ENCODE measurements around the gene TPCN1.

Gene TPCN1

DNA sequence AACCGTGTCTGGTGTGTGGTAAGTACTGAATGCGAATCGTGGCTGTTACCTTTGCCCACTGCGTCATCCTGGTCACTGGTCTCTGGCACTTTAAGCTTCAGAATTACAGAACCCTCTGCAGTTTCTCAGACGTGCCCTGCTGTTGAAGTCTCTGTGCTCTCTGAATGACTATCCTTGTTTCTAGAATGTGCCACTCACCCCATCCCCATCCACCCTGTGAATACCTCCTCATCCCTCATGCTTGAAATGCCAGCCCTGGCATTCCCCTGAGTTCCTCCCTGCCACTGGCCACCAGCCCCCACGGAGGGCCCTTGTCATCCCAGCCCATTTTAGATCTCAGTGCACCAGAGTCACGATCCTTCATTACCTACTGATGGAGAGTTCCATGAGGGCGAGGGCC, 21.3 kb downstream of the TPCN1 start:
- no peak for DNase-seq

- DNase-seq, result no peak
These were observed 22.8 kb downstream of the TPCN1 start for GRCh38 chr12:113244047-113244460.

GRCh38 chr12:113244478-113244958, 23.3 kb downstream of the TPCN1 start:
- no peak for DNase-seq

DNA sequence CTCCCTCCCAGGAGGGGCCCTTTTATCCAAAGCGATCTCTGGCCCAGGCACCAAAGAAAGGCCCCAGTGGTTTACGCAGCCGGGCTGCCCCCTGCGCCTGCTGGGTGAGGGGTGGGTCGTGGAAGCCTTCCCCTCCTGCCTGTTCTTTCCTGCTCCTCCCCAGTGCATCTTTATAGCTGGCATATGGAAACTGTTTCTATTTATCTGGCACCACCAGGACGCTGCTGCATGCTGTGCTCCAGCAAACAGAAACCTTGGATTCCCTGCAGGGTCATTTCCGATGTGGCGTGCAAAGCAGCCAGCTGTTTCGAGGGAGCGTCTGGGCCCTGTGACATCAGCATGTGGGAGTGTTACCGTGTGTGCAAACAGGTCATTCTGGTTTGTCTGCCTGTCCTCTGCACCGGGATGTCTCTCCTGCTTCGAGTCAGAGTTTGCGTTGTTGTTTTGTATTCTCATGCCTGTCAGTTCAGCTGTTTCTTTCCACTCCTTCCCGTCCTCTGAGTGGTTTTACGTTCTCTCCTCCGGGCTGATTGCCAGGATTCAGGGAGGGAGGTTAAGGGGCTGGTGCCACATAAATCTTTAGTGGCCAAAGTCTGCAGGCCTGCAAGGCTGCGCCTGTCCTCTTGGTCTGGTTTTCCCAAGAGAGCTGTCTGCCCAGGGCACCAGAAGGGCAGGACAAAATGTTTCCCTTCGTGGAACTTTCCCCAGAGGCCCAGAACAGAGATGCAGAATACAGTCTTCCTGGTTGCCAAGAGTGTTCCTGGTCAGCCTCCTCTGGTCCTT, 24.6 kb downstream of the TPCN1 start:
- no peak for DNase-seq

GRCh38 chr12:113246478-113247122, 25.3 kb downstream of the TPCN1 start:
- DNase-seq, result no peak

- no peak for DNase-seq
These were observed 26.1 kb downstream of the TPCN1 start for GRCh38 chr12:113247123-113248050.

DNA sequence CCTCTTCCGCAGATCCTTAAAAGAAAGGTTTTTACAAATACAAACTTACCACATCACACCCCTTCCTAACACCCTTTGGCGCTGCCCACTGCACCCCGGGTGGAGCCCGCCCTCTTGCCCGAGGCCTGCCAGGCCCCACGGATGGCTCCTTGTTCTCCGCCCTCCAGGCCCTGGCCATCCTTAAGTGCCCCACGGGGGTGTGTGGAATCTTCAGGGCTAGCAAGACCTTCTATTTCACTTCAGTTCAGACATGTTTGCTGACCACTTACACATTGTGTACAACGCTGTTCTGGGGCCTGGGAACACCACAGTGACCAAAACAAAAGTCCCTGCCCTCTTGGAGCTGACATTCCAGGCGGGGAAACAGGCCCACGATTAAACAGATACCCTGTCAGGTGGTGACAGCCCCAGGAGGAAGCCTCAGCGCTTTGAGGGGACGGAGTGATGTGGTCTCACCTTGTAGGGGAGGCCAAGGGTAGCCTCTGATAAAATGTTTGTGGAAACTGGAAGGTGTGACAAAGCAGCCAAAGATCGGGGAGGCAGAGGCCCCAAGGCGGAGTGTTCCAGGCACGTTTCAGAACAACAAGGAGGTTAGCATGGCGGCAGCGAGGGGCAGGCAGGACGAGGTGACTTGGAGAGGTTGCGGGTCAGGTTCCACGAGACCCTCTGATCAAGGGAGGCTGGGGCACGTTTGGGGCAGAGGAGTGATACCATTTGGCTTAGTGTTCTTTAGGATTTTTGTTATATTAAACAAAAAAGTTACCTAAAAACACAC, 27.0 kb downstream of the TPCN1 start:
- no peak for DNase-seq

- DNase-seq, result no peak
These were observed 27.7 kb downstream of the TPCN1 start for GRCh38 chr12:113248842-113249435.

GRCh38 chr12:113249546-113249945, 28.3 kb downstream of the TPCN1 start:
- no peak for DNase-seq

DNA sequence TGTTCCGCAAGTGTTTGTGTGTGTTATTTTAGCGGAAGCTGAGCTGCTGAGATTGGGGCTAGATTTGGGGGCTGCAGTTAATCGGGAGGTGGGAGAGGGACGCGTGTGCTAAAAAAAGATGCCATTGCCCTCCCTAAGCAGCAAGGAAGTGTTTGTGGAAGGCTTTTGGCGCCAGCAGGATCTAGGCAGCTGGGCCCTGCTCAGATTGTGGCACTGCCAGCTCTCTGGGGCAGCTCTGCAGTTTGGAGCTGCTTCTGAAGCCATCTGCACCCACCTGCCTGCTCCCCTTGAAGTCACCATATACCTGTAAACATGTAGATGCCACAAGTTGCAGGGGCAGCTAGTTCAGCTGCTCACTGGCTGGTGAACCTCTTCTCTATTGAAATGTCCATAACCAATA, 28.8 kb downstream of the TPCN1 start:
- no peak for DNase-seq

DNA sequence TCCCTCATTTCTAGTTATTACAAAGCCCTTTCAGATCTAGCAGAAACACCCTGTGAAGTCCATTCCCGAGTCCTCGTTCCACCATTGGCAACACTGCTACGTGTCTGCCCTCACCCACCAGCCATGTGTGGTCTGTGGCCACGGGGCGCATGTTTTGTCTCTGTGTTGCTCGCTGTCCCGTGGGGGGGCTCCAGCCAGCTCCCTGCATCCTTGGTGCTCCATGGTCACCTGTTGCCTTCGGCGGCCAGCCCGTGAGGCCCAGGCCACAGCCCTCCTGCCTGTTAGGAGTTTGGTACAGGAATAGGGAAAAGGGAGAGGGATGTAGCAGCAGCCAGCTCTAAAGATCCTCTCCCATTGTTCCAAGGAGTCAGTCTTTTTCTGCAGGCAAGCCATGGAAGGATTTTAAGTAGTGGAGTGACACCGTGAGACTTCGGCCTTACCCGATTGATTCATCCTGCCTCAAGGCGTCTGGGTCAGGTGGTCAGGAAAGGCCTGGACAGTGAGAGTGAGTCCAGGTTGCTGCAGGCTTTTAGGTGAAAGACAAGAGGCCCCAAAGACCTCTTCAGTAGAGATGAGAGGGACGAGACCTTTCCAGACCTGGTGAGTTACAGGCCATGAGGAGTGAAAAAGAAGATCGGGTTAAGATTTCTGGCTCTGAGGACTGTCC, 30.3 kb downstream of the TPCN1 start:
- no peak for DNase-seq

DNA sequence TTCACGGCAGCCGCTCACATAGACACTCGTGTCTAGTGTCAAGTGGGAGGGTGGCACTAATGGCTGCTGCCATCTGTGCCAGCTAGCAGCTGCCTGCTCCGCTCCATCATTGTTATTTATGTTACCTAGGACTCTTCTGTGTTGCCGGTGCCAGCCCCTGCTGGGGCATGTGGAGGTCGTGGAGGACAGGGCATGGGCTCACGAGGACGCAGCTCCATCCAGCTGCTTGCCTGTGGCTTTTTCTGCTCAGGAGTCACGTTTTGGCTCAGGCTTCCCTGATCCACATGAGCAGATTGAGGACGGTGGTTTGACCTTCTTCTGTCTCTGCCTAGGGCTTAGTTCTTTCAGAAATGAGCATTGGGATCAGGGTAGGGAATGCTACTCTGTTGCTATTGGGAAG, 31.2 kb downstream of the TPCN1 start:
- no peak for DNase-seq

DNA sequence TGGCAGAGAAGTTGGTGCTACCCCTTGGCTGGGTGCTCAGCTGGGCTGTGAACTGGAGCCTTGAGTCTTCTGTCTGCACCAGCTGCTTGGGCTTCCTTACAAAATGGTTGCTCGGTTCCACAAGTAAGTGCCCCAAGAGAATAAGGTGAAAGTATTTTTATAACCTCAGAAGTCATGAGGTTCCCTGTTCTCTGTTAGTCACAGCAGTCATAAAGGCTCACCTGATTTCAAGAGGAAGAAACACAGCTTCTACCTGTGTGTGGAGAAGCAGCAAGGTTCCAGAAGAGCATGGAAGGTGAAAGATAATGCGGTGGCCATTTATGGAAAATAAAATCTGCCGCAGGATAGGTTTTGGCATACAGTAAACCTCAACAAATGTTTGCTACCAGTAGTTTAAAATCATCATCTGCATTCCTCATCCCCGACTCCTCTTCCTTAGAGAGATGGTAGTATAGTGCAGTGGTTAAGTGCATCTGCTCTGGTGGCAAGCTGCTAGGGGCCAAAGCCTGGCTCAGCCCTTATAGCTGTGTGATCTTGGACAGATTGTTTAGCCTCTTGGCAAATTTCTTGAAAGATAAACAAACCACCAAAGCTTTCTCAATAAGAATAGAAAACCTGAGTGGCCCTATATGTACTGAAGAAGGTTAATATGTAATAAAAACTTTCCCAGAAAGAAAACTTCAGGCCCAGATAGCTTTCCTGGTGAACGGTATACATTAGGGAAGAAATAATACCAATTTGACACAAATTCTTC, 32.4 kb downstream of the TPCN1 start:
- no peak for DNase-seq

GRCh38 chr12:113254298-113254697, 33.0 kb downstream of the TPCN1 start:
- no peak for DNase-seq

DNA sequence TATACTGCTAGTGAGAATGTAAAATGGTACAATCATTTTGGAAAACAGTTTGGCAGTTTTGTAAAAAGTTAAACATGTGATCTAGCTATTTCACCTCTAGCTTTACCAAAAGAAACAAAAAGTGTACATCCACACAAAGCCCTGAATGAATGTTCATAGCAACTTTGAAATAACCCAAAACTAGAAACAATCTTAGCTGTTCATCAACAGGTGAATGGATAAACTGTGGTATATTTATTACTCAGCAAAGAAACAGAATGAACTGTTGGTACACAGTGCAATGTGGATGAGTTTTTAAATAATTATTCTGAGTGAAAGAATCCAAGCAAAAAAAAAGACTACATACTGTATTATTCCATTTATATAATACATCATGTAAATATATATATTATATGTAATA, 36.3 kb downstream of the TPCN1 start:
- no peak for DNase-seq

DNA sequence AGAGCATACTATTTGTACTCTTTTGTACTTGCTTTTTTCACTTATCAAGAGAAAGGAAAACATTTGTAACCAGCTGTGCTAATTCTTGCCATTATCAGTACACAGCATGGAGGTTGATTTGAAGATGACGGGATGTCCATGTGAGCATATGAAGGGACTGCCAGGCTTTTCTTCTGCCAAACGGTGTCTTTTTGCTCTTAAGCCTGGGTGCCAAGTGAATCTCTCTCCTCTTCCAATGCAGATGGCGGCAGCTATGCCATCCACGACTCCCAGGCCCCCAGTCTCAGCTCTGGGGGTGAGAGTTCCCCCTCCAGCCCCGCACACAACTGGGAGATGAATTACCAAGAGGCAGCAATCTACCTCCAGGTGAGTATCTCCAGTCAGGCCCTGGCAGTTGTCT, 38.9 kb downstream of the TPCN1 start:
- DNase-seq, result no peak

DNA sequence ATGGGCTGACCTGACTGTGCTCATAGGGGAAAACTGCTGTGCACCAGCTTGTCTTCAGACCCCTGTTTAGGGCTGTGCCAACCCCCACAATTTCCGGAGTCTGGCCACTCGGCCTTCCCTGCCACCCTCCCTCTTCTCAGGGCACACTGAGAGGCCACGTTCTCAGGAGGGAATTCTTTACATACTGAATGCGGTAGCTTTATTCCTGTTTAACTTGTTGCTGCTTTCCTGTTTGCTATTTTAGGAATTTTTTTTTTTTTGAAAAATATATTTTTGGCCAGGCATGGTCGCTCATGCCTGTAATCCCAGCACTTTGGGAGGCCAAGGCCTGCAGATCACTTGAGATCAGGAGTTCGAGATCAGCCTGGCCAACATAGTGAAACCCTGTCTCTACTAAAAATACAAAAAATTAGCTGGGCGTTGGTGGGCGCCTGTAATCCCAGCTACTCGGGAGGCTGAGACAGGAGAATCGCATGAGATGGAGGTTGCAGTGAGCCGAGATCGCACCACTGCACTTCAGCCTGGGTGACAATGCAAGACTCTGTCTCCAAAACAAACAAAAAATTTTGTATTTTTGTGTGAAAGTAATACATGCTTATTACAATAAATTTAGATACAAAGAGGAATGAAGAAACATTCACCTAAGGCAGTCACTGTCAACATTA, 39.5 kb downstream of the TPCN1 start:
- DNase-seq, result no peak

GRCh38 chr12:113261847-113262470, 40.7 kb downstream of the TPCN1 start:
- no peak for DNase-seq

- DNase-seq, result no peak
These were observed 41.4 kb downstream of the TPCN1 start for GRCh38 chr12:113262710-113263109.

Data from stimulated activated CD4-positive, alpha-beta T cell treated with anti-CD3 and anti-CD28 coated beads, Interleukin-12 subunit alpha, Interleukin-12 subunit beta, amount 100 ng/mL, for 4 hours (primary cell).